GM12872 (cell line): ENCODE measurements around the gene PPP1R16B.

ENCODE experiments used
- CTCF ChIP-seq: IDR thresholded peaks from 3 replicates; pipeline ENCODE4 v1.5.1; 2011; ENCODE audit warnings: low read depth, mild to moderate bottlenecking, low read length, moderate library complexity; ENCODE audit not compliant: insufficient read depth

The PPP1R16B gene

GRCh38 chr20:38839563-38839962 lies 34.1 kb downstream of the PPP1R16B start:
- no peak for TF ChIP-seq CTCF

- no peak for TF ChIP-seq CTCF
These were observed 34.8 kb downstream of the PPP1R16B start for GRCh38 chr20:38840053-38840893.

GRCh38 chr20:38840894-38841470 lies 35.5 kb downstream of the PPP1R16B start:
- no peak for TF ChIP-seq CTCF

- no peak for TF ChIP-seq CTCF
These were observed 36.1 kb downstream of the PPP1R16B start for GRCh38 chr20:38841570-38841969.

GRCh38 chr20:38842026-38842425 lies 36.5 kb downstream of the PPP1R16B start:
- TF ChIP-seq CTCF = no peak

GRCh38 chr20:38842558-38842981 lies 37.1 kb downstream of the PPP1R16B start:
- no peak for TF ChIP-seq CTCF

GRCh38 chr20:38843346-38843745 lies 37.8 kb downstream of the PPP1R16B start:
- no peak for TF ChIP-seq CTCF
